ENCODE measurements around the gene BAIAP2L2. TPM values are rescaled to one million over a fixed set of nuclear protein-coding genes. Genes with fewer than 3 reads are reported as not detected.

Gene BAIAP2L2
- polyA plus RNA-seq, 3 donors = 4.3 to 4.8 (median 4.3) TPM

GRCh38 chr22:38108561-38109319 lies 1.7 kb downstream of the BAIAP2L2 start:
- no peak for DNase-seq (ENCODE audit: low read depth in 3 of 3, low spot score in 2 of 3)

- DNase-seq (ENCODE audit: low read depth in 3 of 3, low spot score in 2 of 3) = no peak
These were observed 2.6 kb downstream of the BAIAP2L2 start for GRCh38 chr22:38107692-38108515.

GRCh38 chr22:38106814-38107578 lies 3.5 kb downstream of the BAIAP2L2 start:
- no peak for DNase-seq (ENCODE audit: low read depth in 3 of 3, low spot score in 2 of 3)

GRCh38 chr22:38104084-38104483 lies 6.4 kb downstream of the BAIAP2L2 start:
- no peak for DNase-seq (ENCODE audit: low read depth in 3 of 3, low spot score in 2 of 3)

GRCh38 chr22:38103641-38104040 lies 6.8 kb downstream of the BAIAP2L2 start:
- DNase-seq (ENCODE audit: low read depth in 3 of 3, low spot score in 2 of 3) = no peak

- DNase-seq (ENCODE audit: low read depth in 3 of 3, low spot score in 2 of 3) = no peak
These were observed 11.9 kb downstream of the BAIAP2L2 start for GRCh38 chr22:38098410-38099249.

- DNase-seq (ENCODE audit: low read depth in 3 of 3, low spot score in 2 of 3) = no peak
These were observed 12.7 kb downstream of the BAIAP2L2 start for GRCh38 chr22:38097557-38098409.

GRCh38 chr22:38097058-38097457 lies 13.4 kb downstream of the BAIAP2L2 start:
- no peak for DNase-seq (ENCODE audit: low read depth in 3 of 3, low spot score in 2 of 3)

GRCh38 chr22:38089474-38089851 lies 21.0 kb downstream of the BAIAP2L2 start:
- no peak for DNase-seq (ENCODE audit: low read depth in 3 of 3, low spot score in 2 of 3)

GRCh38 chr22:38088629-38089473 lies 21.6 kb downstream of the BAIAP2L2 start:
- DNase-seq (ENCODE audit: low read depth in 3 of 3, low spot score in 2 of 3) = no peak

- DNase-seq (ENCODE audit: low read depth in 3 of 3, low spot score in 2 of 3) = no peak
These were observed 22.6 kb downstream of the BAIAP2L2 start for GRCh38 chr22:38087855-38088254.

GRCh38 chr22:38086942-38087341 lies 23.5 kb downstream of the BAIAP2L2 start:
- no peak for DNase-seq (ENCODE audit: low read depth in 3 of 3, low spot score in 2 of 3)

- DNase-seq (ENCODE audit: low read depth in 3 of 3, low spot score in 2 of 3) = no peak
These were observed 24.3 kb downstream of the BAIAP2L2 start for GRCh38 chr22:38086001-38086845.

- no peak for DNase-seq (ENCODE audit: low read depth in 3 of 3, low spot score in 2 of 3)
These were observed 25.0 kb downstream of the BAIAP2L2 start for GRCh38 chr22:38085501-38085900.

- no peak for DNase-seq (ENCODE audit: low read depth in 3 of 3, low spot score in 2 of 3)
These were observed 25.4 kb downstream of the BAIAP2L2 start for GRCh38 chr22:38085056-38085455.

- no peak for DNase-seq (ENCODE audit: low read depth in 3 of 3, low spot score in 2 of 3)
These were observed 26.4 kb downstream of the BAIAP2L2 start, which contains the start of gene SLC16A8 for GRCh38 chr22:38083931-38084631. Gene SLC16A8 (minus strand): TSS chr22:38084184. CDS start chr22:38082873, 1,311 bp downstream.

Measured in right renal cortex interstitium (tissue), 3 donors.